Omental fat pad (tissue), 4 donors: ENCODE data around the gene KCNIP3. TPM values are rescaled to one million over a fixed set of nuclear protein-coding genes. Genes with fewer than 3 reads are reported as not detected.

ENCODE experiments used
- ATAC-seq: fragments of 150-250 bp; one replicate; pipeline ENCODE4 v1.9.1; 2016; ENCODE audit warnings: mild to moderate bottlenecking, moderate library complexity; ENCODE audit not compliant: low FRiP score
- DNase-seq: peaks from one replicate; pipeline ENCODE4 v3.0.0-alpha.2; 2019; ENCODE audit warnings: low spot score
- total RNA-seq, 4 donors: library from RNA; depleted of rRNA; stranded (reverse); fragments of >200 nt; gene quantifications; one replicate each; pipeline ENCODE4 v1.1.0, GENCODE V29; 2016
- TF ChIP-seq, protein P1 (sequence below), 3 donors: fragments of 450-650 bp; IDR thresholded peaks; one replicate each; pipeline ENCODE4 v1.5.1; 2016 to 2017; ENCODE audit warnings: antibody characterized with exemption in 3 of 3, mild to moderate bottlenecking in 3 of 3, moderate library complexity in 2 of 3

The KCNIP3 gene
- total RNA-seq, 4 donors from 2014 or later = 5.5 to 37.4 (median 7.1) TPM

DNA sequence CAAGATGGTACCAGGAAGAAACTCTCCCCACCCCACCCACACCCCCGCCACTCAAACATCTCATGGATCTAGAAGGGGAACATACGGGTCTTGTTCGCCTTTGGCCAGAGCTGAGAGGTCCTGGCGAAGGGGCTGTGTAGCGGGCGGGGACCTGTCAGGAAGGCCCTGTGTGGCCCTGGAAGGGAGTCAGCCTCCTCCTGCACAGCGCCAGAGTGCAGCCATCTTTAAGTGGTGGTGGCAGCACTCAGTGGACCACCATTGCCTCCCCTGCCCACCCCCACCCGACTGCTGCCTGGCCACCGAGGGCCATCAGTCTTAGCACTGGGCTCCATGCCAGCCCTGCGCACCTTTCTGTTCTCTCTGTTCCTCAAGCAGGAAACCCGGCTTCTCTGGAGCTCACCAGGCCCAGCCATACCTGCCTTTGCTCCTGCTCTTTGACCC is 93.8 kb downstream of the KCNIP3 start:
- ATAC-seq (no peak), DNase-seq (no peak)
- TF ChIP-seq, protein P1, sequence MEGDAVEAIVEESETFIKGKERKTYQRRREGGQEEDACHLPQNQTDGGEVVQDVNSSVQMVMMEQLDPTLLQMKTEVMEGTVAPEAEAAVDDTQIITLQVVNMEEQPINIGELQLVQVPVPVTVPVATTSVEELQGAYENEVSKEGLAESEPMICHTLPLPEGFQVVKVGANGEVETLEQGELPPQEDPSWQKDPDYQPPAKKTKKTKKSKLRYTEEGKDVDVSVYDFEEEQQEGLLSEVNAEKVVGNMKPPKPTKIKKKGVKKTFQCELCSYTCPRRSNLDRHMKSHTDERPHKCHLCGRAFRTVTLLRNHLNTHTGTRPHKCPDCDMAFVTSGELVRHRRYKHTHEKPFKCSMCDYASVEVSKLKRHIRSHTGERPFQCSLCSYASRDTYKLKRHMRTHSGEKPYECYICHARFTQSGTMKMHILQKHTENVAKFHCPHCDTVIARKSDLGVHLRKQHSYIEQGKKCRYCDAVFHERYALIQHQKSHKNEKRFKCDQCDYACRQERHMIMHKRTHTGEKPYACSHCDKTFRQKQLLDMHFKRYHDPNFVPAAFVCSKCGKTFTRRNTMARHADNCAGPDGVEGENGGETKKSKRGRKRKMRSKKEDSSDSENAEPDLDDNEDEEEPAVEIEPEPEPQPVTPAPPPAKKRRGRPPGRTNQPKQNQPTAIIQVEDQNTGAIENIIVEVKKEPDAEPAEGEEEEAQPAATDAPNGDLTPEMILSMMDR (IDR thresholded peaks at IDR 0.05) = no peak

DNA sequence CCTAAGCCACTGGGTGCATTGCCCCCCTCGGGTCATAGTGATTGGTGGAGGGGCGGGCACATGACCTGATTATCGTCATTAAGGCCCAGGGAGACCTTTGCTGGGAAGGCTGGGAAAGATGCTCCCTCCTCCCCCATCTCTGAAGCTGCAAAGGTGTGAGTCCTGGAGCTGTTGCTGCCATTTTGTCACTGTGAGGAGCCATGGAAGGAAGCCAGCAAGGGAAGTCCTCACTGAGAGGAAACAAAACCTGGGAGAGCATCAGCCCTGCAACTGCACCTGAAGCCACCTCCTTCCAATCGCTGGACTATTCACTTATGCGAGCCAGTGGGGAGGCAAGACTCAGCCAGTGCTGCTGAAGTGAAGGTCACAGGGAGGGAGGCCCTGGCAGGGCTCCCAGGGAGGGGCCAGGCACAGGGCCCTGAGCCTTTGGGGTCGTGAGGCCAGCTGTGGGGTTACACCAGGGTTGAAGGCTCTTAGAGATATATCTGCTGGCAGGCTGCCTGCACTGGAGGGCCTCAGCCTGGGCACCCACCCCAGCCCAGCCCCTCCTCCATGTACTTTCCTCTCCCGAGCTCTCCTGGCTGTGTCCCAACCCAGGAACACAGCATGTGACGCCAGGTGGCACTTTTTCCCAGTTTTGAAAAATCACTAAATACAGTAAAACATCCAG is 94.6 kb downstream of the KCNIP3 start:
- ATAC-seq (no peak), DNase-seq (no peak)
- TF ChIP-seq, protein P1 (IDR thresholded peaks at IDR 0.05) = no peak

DNA sequence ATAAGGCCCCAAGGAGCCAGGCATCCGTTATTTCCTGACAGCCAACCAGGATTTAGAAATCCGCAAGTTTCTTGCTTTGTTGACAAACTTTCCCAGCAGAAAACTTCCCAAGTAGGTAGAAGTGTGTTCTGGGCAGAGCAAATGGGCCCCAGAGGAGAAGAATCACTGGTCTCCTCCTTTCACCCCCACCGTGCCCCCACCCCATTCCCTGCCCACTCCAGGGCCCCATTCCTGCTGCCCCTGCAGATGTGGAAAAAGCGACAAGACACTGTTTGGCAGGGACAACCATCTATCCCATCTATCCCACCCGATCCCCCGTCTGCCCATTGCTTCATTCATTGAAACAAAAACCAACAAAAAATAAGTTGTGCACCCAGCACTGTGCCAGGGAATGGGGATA is 95.2 kb downstream of the KCNIP3 start:
- ATAC-seq (no peak), DNase-seq (no peak)
- TF ChIP-seq, protein P1 (IDR thresholded peaks at IDR 0.05) = no peak

DNA sequence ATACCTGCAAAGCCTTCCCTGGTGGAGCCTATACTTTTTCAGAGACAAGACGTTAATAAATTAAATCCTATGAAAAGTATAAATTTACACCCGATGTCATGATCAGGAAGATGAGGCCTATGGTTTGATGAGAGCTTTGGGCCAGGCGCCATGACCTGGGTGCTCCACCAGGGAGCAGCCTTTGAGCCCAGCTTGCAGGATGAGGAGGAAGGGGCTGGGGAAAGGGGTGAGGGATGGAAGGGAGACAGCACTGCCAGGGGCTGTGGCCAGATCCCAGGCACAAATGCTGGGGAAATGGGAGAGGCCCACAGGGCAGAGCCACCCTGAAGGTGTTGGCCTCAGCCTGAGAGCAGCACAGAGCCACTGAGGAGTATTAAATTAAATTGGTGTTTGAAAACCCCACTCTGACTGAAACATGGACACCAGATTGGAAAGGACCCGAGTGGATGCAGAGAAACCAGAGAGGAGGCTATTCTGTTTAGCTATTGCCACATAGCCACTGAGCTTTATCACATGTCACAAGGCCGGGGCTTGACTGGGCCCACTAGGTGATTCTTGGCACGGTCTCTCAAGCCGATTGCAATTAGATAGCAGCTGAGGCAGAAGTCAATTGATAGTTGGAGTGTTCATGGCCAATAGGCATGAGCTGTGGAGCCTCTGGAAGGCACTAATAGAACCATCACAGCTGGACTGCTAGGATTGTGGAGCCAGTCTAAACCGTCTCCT is 95.7 kb downstream of the KCNIP3 start:
- DNase-seq = no peak
- no peak for ATAC-seq
- TF ChIP-seq, protein P1 (IDR thresholded peaks at IDR 0.05) = no peak

DNA sequence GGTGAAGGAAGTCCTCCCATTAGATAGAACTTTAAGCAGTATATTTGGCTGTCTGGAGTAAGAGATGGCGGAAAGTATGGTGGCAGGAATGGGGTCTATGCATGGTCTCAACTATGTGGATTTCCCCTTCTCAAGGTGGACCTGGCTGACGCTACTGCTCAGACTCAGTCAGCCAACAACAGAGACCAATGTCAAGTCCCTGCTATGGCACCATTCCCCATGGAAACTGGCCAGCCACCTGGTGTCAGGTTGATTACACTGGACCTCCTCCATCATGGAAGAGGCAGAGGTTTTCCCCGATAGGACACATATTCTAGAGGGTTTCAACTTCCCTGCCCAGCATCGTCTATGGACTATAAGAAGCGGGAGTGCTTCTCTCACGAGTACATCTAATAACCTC is 96.8 kb downstream of the KCNIP3 start:
- TF ChIP-seq, protein P1 (IDR thresholded peaks at IDR 0.05) = no peak
- DNase-seq (no peak), ATAC-seq (no peak)

DNA sequence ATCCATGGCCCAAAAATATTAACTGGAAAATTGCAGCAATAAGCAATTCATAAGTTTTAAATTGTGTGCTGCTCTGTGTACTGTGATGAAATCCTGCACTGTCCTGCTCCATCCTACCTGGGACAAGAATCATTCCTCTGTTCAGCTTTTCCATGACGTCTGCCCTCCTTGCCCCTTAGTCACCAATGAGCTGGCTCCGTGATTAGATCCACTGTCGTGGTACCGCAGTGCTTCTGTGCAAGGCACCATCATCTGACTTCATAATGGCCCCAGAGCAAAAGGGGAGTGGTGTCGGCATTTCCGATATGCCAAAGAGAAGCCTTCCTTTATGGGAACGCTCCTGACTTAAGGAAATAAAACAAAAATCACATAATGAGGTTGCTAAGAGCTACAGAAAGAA is 101.9 kb downstream of the KCNIP3 start:
- DNase-seq (no peak), ATAC-seq (no peak)

More for the DNA sequence above, 101.9 kb downstream of the KCNIP3 start:
- TF ChIP-seq, protein P1 (IDR thresholded peaks at IDR 0.05) = no peak
